SK-N-MC (cell line): ENCODE measurements around the gene NDUFS6.
"Not testable (repeated sequence)": the region's sequence is repeated elsewhere in the genome, so short reads cannot be mapped to it uniquely, and the experiment has no call there.

Experiments
- DNase-seq: peaks from one replicate; pipeline ENCODE4 v3.0.0-alpha.2; 2011; ENCODE audit warnings: low read depth, low spot score
- H3K27ac ChIP-seq: fragments of 200-600 bp; sonication (generic); 2 replicates; pipeline ENCODE4 v1.5.1; 2016; ENCODE audit warnings: mixed run types
- H3K36me3 ChIP-seq: fragments of 200-600 bp; sonication (generic); 2 replicates; pipeline ENCODE4 v1.6.1; 2017; ENCODE audit warnings: antibody characterized with exemption, low read length, mixed read lengths; ENCODE audit not compliant: insufficient read depth
- H3K4me3 ChIP-seq: fragments of 200-600 bp; sonication (generic); 2 replicates; pipeline ENCODE4 v1.5.1; 2016
- H3K9ac ChIP-seq: fragments of 200-600 bp; sonication (generic); 2 replicates; pipeline ENCODE4 v1.8.0; 2017; ENCODE audit warnings: mixed run types, mixed read lengths; ENCODE audit not compliant: insufficient read length
- H3K9me3 ChIP-seq: fragments of 200-600 bp; sonication (generic); 2 replicates; pipeline ENCODE4 v1.6.1; 2017; ENCODE audit warnings: low read depth, mild to moderate bottlenecking, antibody characterized with exemption, low read length, moderate library complexity, mixed read lengths
- EZH2 ChIP-seq: fragments of 200-600 bp; sonication (generic); IDR thresholded peaks from one replicate; pipeline ENCODE4 v1.6.1; 2017; ENCODE audit warnings: antibody characterized with exemption
- FOXP2 ChIP-seq: optimal IDR thresholded peaks from 2 replicates; pipeline ENCODE3; 2011; ENCODE audit warnings: mild to moderate bottlenecking, moderate library complexity; ENCODE audit not compliant: insufficient read depth; ENCODE audit errors: extremely low read length, control extremely low read depth
- POLR2AphosphoS5 ChIP-seq: IDR thresholded peaks from 2 replicates; pipeline ENCODE4 v1.6.1; 2012; ENCODE audit warnings: mild to moderate bottlenecking, low read depth, low read length, borderline replicate concordance

Gene NDUFS6

DNA sequence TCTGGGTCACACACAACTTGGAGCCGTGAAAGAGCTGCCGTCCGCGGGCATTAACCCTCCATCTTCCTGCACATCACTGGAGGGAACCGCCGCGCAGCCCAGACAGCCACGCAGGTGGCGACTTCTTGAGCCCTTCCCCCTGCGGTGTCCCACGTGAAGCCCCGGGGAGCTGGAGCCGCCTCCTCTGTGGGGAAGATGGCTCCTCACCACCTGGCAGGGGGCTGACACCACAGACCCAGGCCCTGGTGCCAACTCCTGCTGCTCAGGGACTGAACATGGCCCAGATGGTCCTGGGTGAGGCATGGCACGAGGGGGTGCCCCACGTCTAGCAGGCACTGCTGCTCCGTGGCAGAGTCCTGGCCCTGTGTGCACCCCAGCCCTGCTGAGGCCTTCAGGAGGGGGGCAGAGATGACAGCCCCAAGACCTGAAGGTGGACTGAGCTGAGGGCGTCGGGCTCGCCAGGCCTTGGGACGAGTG, 38.9 kb downstream of the NDUFS6 start:
- no peaks in the 10 kb centered on the region for H3K9me3 ChIP-seq
- no peak overlapping the region for H3K9ac ChIP-seq
- TF ChIP-seq POLR2AphosphoS5 = no peak
- no peak for TF ChIP-seq FOXP2
- TF ChIP-seq EZH2 = no peak
- DNase-seq = no peak
- no peak overlapping the region for H3K4me3 ChIP-seq
- H3K27ac ChIP-seq = no peak overlapping the region
- H3K36me3 ChIP-seq = no peaks in the 10 kb centered on the region

DNA sequence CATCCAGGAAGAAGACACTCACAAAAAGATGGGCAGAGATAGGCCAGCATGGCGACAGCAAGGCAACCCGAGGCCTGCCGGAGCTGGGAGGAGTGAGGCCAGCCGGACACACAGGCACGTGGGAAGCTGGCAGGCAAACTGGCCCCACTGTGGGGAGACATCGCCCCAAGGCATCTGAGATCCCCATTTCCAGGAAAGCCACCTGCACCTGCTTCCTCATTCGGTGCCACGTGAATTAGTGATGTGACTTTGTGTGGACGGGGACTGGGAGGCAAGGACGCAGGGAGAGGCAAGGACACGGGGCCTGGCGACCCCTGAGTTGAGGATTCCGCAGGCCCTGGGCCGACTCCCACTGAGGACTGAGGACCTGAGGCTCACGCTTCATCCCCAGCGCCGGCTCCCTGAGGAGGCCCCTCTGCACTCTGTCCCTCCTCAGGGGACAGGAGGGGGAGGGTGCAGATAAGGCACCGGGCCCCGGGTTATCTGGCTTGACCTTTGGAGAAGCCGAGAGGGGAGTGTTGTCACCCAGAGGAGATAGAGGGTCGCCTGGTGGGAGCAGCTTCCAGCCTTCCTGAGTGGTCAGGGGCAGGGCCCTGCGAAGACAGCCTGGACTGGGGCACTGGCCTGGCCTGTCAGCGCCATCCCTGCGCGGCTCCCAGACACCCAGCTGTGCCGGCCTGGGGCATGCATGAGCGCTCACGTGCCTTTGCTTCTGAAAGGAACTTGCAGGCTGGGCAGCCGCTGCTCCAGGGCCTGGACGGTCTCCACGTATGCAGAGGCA, 39.7 kb downstream of the NDUFS6 start:
- DNase-seq = no peak
- Histone ChIP-seq H3K27ac (no peak overlapping the region), H3K36me3 (no peaks in the 10 kb centered on the region), H3K9me3 (no peaks in the 10 kb centered on the region), H3K4me3 (no peak overlapping the region), H3K9ac (no peak overlapping the region)
- TF ChIP-seq EZH2 (no peak), POLR2AphosphoS5 (no peak), FOXP2 (no peak)

DNA sequence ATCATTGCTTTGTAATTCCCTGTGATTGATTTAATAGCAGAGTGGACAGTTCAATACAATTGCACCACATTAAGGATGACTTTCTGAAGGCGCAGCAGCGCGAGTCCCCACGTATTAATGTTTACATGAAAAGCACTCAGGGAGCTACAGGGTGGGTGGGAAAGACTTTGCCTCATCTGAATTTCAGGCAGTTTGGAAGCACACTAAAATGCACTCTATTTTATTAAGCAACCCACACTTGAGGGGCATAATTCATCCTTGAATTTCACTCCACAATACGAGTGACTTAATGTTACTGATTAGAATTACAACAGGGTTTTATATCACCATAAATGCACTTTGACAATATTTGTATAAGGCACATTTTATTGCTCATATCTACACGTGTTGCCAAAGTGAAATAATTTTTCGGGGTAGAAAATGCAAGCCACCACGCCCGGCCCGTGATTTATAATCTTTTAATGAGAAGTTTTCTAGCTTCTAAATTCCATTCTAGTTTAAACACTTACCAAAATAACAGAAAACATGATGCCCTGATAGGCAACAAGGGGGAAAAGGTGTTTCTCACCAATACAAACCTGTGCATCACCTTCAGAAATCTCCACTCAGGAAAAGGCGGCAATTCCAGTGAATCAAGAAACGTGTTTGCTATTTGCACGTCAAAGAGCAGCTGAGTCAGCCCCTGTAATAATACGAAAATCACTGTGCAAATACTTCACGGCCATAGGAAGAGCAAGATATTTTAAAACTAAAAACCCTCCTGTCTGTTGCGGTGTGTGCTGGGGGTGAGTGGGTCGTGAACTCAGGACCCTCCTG, 41.0 kb downstream of the NDUFS6 start:
- no peaks in the 10 kb centered on the region for H3K9me3 ChIP-seq
- H3K4me3 ChIP-seq = no peak overlapping the region
- no peaks in the 10 kb centered on the region for H3K36me3 ChIP-seq
- H3K27ac ChIP-seq = no peak overlapping the region
- no peak for DNase-seq
- H3K9ac ChIP-seq = no peak overlapping the region
- TF ChIP-seq FOXP2 (no peak), POLR2AphosphoS5 (no peak), EZH2 (no peak)

DNA sequence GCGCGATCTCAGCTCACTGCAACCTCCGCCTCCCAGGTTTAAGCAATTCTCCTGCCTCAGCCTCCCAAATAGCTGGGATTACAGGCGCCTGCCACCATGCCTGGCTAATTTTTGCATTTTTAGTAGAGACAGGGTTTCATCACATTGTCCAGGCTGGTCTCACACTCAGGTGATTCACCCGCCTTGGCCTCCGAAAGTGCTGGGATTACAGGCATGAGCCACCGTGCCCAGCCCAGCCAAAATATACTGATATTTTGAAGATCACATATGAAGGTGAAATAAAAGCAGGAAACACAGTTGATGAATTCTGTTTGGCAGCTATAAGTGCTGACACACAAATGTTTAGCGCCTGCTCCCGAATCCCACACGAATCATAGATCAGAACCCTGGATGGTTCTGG, 42.6 kb downstream of the NDUFS6 start:
- H3K27ac ChIP-seq, H3K4me3 ChIP-seq, H3K9me3 ChIP-seq, DNase-seq, H3K36me3 ChIP-seq, H3K9ac ChIP-seq: not testable (repeated sequence)

DNA sequence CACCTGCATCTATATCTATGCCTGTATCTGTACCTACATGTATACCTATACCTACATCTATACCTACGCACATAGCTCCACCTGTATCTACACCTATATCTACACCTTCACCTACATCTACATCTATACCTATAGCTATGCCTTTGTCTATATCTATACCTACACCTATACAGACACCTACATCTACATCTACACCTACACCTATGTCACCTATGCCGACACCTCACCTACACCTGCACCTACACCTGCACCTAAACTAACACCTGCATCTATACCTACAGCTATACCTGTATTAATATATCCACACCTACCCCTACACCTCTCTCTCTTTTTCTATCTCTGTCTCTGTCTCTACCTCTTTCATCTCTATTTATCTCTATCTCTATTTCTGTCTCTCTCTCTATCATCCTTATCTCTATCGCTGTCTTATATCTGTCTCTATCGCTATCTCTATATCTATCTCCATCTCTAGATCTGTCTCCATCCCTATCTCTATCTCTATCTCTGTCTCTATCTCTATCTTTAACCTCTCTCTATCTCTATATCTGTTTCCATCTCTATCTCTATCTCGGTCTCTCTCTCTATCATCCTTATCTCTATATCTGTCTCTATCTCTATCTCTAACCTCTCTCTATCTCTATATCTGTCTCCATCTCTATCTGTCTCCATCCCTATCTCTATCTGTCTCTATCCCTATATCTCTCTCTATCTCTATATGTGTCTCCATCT, 43.7 kb downstream of the NDUFS6 start:
- no peaks in the 10 kb centered on the region for H3K36me3 ChIP-seq
- H3K9me3 ChIP-seq = no peaks in the 10 kb centered on the region
- H3K27ac ChIP-seq = no peak overlapping the region
- no peak overlapping the region for H3K9ac ChIP-seq
- DNase-seq = no peak
- TF ChIP-seq POLR2AphosphoS5 (no peak), FOXP2 (no peak)
- no peak overlapping the region for H3K4me3 ChIP-seq

DNA sequence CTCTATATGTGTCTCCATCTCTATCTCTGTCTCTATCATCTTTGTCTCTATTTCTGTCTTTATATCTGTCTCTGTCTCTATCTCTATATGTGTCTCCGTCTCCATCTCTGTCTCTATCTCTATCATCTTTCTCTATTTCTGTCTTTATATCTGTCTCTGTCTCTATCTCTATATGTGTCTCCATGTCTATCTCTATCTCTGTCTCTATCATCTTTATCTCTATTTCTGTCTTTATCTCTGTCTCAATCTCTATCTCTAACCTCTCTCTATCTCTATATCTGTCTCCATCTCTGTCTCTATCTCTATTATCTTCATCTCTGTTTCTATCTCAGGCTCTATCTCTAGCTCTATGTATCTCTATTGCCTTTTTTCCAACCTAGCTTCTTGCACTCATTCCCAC, 44.5 kb downstream of the NDUFS6 start:
- no peak for DNase-seq
- no peaks in the 10 kb centered on the region for H3K36me3 ChIP-seq
- H3K4me3 ChIP-seq = no peak overlapping the region
- H3K9me3 ChIP-seq = no peaks in the 10 kb centered on the region
- no peak overlapping the region for H3K9ac ChIP-seq
- H3K27ac ChIP-seq = no peak overlapping the region
- no peak for TF ChIP-seq EZH2
- TF ChIP-seq POLR2AphosphoS5 = no peak
- no peak for TF ChIP-seq FOXP2

DNA sequence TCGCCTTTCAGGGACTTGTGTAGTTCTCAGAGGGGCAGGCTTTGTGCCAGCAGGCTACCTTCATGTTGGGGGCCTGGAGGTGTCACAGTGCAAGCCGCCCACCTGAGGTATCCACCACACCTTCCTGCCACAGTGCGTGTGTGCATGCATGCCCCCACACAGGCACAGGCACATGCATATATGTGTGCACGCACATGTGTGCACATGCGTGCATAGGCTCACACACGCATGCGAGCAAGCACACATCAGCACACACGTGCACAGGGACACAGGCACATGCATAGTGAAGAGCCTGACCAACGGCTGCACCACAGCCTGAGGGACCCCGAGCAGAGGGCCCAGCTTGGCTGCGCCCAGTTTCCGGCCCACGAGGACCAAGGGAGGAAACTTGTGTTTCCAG, 45.4 kb downstream of the NDUFS6 start:
- TF ChIP-seq EZH2 = no peak
- no peak for TF ChIP-seq POLR2AphosphoS5
- no peak for TF ChIP-seq FOXP2
- no peak for DNase-seq
- H3K36me3 ChIP-seq = no peaks in the 10 kb centered on the region
- no peak overlapping the region for H3K27ac ChIP-seq
- no peak overlapping the region for H3K9ac ChIP-seq
- H3K9me3 ChIP-seq = no peaks in the 10 kb centered on the region
- no peak overlapping the region for H3K4me3 ChIP-seq

DNA sequence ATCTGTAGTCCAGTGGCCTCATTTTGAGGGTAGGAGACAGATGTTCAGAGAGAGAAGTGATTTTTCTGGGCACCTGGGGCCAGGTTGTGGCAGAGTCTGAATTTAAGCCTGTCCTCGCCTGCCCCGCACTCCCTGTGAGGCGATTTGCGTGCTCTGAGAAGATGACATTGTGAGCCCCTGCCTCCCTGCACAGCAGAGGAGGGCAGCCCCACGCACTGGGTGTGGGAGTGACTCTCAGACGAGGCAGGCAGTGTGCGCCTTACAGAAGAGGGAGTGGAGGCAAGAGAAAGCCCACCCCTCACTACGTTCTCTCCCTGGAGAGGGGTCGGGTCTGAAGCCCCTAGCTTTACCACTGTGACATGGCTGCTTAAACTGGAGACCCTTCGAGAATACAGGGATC, 45.8 kb downstream of the NDUFS6 start:
- no peak for DNase-seq
- H3K9ac ChIP-seq = no peak overlapping the region
- H3K36me3 ChIP-seq = no peaks in the 10 kb centered on the region
- no peak overlapping the region for H3K4me3 ChIP-seq
- H3K9me3 ChIP-seq = no peaks in the 10 kb centered on the region
- no peak overlapping the region for H3K27ac ChIP-seq
- TF ChIP-seq FOXP2 (no peak), EZH2 (no peak), POLR2AphosphoS5 (no peak)
